ENCODE data around the gene APBA2. TPM values are rescaled to one million over a fixed set of nuclear protein-coding genes. Genes with fewer than 3 reads are reported as not detected.
"Not testable (repeated sequence)": the region's sequence is repeated elsewhere in the genome, so short reads cannot be mapped to it uniquely, and the experiment has no call there.

Gene APBA2
- total RNA-seq, 2 donors from 2014 or later: 9.1 to 9.8 TPM

DNA sequence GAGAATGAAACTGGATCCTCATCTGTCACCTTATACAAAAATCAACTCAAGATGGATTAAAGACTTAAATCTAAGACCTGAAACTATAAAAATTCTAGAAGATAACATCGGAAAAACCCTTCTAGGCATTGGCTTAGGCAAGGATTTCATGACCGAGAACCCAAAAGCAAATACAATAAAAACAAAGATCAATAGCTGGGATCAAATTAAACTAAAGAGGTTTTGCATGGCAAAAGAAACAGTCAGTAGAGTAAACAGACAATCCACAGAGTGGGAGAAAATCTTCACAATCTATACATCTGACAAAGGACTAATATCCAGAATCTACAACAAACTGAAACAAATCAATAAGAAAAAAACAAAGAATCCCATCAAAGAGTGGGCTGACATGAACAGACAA, 281.3 kb downstream of the APBA2 start:
- H3K27me3 Mint-ChIP-seq (ENCODE audit: low read depth): peaks cover 57% of the 10 kb centered on the region
- not testable (repeated sequence) for DNase-seq; H3K27ac Mint-ChIP-seq; H3K9me3 Mint-ChIP-seq; H3K36me3 Mint-ChIP-seq (ENCODE audit: insufficient read depth in 2 of 2); ATAC-seq (replicated peaks in 1 of 2); H3K4me1 Mint-ChIP-seq (ENCODE audit: low read depth); H3K4me3 Mint-ChIP-seq

Other genes starting within 250 kb of the APBA2 start
- gene GOLGA8M, start 173.6 kb upstream of the APBA2 start, total RNA-seq: under 1 TPM in 1 of 2 donors, not detected in 1; 0.89 TPM
- not detected for gene GOLGA6L7, start 37.3 kb upstream of the APBA2 start, total RNA-seq